ENCODE data around the gene HHLA2. TPM values are rescaled to one million over a fixed set of nuclear protein-coding genes. Genes with fewer than 3 reads are reported as not detected.
A peak's percentile ranks its signal among the peaks of the same experiment; 100 is the strongest.

The HHLA2 gene
- polyA plus RNA-seq, 3 donors: 0.13 TPM; not detected in 2

- Histone ChIP-seq H3K4me3 (replicated peaks in 1 of 3; ENCODE audit: low read depth in 2 of 3, low read length in 3 of 3) (no peak overlapping the region), H4K20me1 (ENCODE audit: insufficient read depth, low read length) (no peaks in the 10 kb centered on the region), H3K4me2 (replicated peaks; ENCODE audit: extremely low read depth, low read length, poor library complexity, severe bottlenecking) (no peak overlapping the region), H3K27me3 (ENCODE audit: control insufficient read depth in 2 of 2, insufficient read depth in 2 of 2, low read length in 2 of 2) (no peaks in the 10 kb centered on the region), H3K27ac (ENCODE audit: low read depth in 1 of 2, low read length in 2 of 2) (no peak overlapping the region), H2AFZ (ENCODE audit: insufficient read depth, low read depth, low read length, poor library complexity, severe bottlenecking) (no peak overlapping the region), H3K79me2 (ENCODE audit: insufficient read depth, low read length) (no peaks in the 10 kb centered on the region), H3K4me1 (ENCODE audit: control insufficient read depth in 1 of 2, insufficient read depth in 2 of 2, low read length in 2 of 2) (peaks cover 23 to 24% of the 10 kb centered on the region in 2 donors), H3K9ac (ENCODE audit: insufficient read depth, low read length, poor library complexity, severe bottlenecking) (no peak overlapping the region), H3K36me3 (replicated peaks in 1 of 2; ENCODE audit: control insufficient read depth in 1 of 2, insufficient read depth in 2 of 2, low read length in 2 of 2) (no peaks in the 10 kb centered on the region), H3K9me3 (replicated peaks in 1 of 2; ENCODE audit: control insufficient read depth in 1 of 2, insufficient read depth in 1 of 2, low read length in 2 of 2) (no peaks in the 10 kb centered on the region)
- whole genome bisulfite sequencing (ENCODE audit: insufficient coverage): no CpG with 5 or more reads among the region's 2 CpGs
- Mint-ChIP-seq H3K27me3 (ENCODE audit: low read depth in 3 of 3) (peaks cover 0 to 1% (median 0%) of the 10 kb centered on the region in 3 donors), H3K4me3 (no peak overlapping the region), H3K4me1 (peaks cover 25% of the 10 kb centered on the region), H3K27ac (no peak overlapping the region), H3K9me3 (peaks cover 0 to 9% (median 3%) of the 10 kb centered on the region in 7 donors), H3K36me3 (no peaks in the 10 kb centered on the region)
- DNase-seq: no peak
- intact Hi-C loops (cut with micrococcal nuclease): no loop called here
- no peak for TF ChIP-seq CTCF (IDR thresholded peaks at IDR 0.05)
These were observed 7.2 kb upstream of the HHLA2 start for GRCh38 chr3:108289159-108289558.

- intact Hi-C loops (cut with micrococcal nuclease): no loop called here
- Histone ChIP-seq H2AFZ (ENCODE audit: insufficient read depth, low read depth, low read length, poor library complexity, severe bottlenecking) (no peak overlapping the region), H4K20me1 (ENCODE audit: insufficient read depth, low read length) (no peaks in the 10 kb centered on the region), H3K27me3 (ENCODE audit: control insufficient read depth in 2 of 2, insufficient read depth in 2 of 2, low read length in 2 of 2) (no peaks in the 10 kb centered on the region), H3K4me1 (ENCODE audit: control insufficient read depth in 1 of 2, insufficient read depth in 2 of 2, low read length in 2 of 2) (peaks cover 43 to 44% of the 10 kb centered on the region in 2 donors), H3K9ac (ENCODE audit: insufficient read depth, low read length, poor library complexity, severe bottlenecking) (no peak overlapping the region), H3K27ac (ENCODE audit: low read depth in 1 of 2, low read length in 2 of 2) (peak overlapping the region in 1 of 2 donors; percentile 56), H3K36me3 (replicated peaks in 1 of 2; ENCODE audit: control insufficient read depth in 1 of 2, insufficient read depth in 2 of 2, low read length in 2 of 2) (no peaks in the 10 kb centered on the region), H3K4me3 (replicated peaks in 1 of 3; ENCODE audit: low read depth in 2 of 3, low read length in 3 of 3) (no peak overlapping the region), H3K79me2 (ENCODE audit: insufficient read depth, low read length) (no peaks in the 10 kb centered on the region), H3K4me2 (replicated peaks; ENCODE audit: extremely low read depth, low read length, poor library complexity, severe bottlenecking) (no peak overlapping the region), H3K9me3 (replicated peaks in 1 of 2; ENCODE audit: control insufficient read depth in 1 of 2, insufficient read depth in 1 of 2, low read length in 2 of 2) (no peaks in the 10 kb centered on the region)
- H3K4me3 Mint-ChIP-seq: no peak overlapping the region
- peaks cover 44% of the 10 kb centered on the region for H3K4me1 Mint-ChIP-seq
- no peaks in the 10 kb centered on the region for H3K36me3 Mint-ChIP-seq
- peaks cover 0 to 3% (median 1%) of the 10 kb centered on the region in 3 donors for H3K27me3 Mint-ChIP-seq (ENCODE audit: low read depth in 3 of 3)
- DNase-seq: peak; percentile 20 to 60 (median 34)
- no peak for TF ChIP-seq CTCF (IDR thresholded peaks at IDR 0.05)
- peak overlapping the region; percentile 17 to 94 (median 72) for H3K27ac Mint-ChIP-seq
- H3K9me3 Mint-ChIP-seq: peaks cover 0 to 9% (median 3%) of the 10 kb centered on the region in 7 donors
These were observed 3.9 kb upstream of the HHLA2 start for GRCh38 chr3:108292450-108292849.
